ENCODE measurements around the gene LEKR1. TPM values are rescaled to one million over a fixed set of nuclear protein-coding genes. Genes with fewer than 3 reads are reported as not detected.

The LEKR1 gene
- total RNA-seq, 1 experiment from 2014 or later: 0.90 TPM

GRCh38 chr3:156919818-156920217 is 93.7 kb downstream of the LEKR1 start:
- intact Hi-C loops (cut with micrococcal nuclease; ENCODE audit: unreplicated experiment): no loop called here
- POLR2A ChIA-PET (ENCODE audit: low non-redundant PET): no interaction called here

GRCh38 chr3:156920399-156920798 is 94.2 kb downstream of the LEKR1 start:
- BruUV-seq (replicated peaks): no TSS peak
- no peak overlapping the region for H3K27ac ChIP-seq (ENCODE audit: low read depth, low read length, poor library complexity, severe bottlenecking)
- POLR2A ChIA-PET (ENCODE audit: low non-redundant PET): no interaction called here
- H3K9me3 ChIP-seq (ENCODE audit: low read depth, low read length, poor library complexity, severe bottlenecking): no peaks in the 10 kb centered on the region
- H3K4me1 ChIP-seq (ENCODE audit: insufficient read depth, low read length, poor library complexity, severe bottlenecking): no peaks in the 10 kb centered on the region
- H3K36me3 ChIP-seq (ENCODE audit: insufficient read depth, low read length, poor library complexity, severe bottlenecking): no peaks in the 10 kb centered on the region
- no peak overlapping the region for H3K4me3 ChIP-seq (ENCODE audit: low read depth, low read length, poor library complexity, severe bottlenecking)
- no peaks in the 10 kb centered on the region for H3K27me3 ChIP-seq (replicated peaks; ENCODE audit: insufficient read depth, low read depth, low read length, poor library complexity)
- CTCF ChIA-PET: no interaction called here
- DNase-seq (ENCODE audit: low spot score): no peak
- intact Hi-C loops (cut with micrococcal nuclease; ENCODE audit: unreplicated experiment): no loop called here
- no peak for TF ChIP-seq CTCF (conservative IDR thresholded peaks at IDR 0.05; ENCODE audit: low read depth, low read length)
- no peak for TF ChIP-seq EZH2 (IDR thresholded peaks at IDR 0.05; ENCODE audit: borderline replicate concordance, low read depth, low read length, poor library complexity, severe bottlenecking)

More at GRCh38 chr3:156919818-156920217, 93.7 kb downstream of the LEKR1 start:
- no peak overlapping the region for H3K27ac ChIP-seq (ENCODE audit: low read depth, low read length, poor library complexity, severe bottlenecking)
- H3K27me3 ChIP-seq (replicated peaks; ENCODE audit: insufficient read depth, low read depth, low read length, poor library complexity): no peaks in the 10 kb centered on the region
- no peaks in the 10 kb centered on the region for H3K4me1 ChIP-seq (ENCODE audit: insufficient read depth, low read length, poor library complexity, severe bottlenecking)
- CTCF ChIA-PET: no interaction called here
- TF ChIP-seq CTCF (conservative IDR thresholded peaks at IDR 0.05; ENCODE audit: low read depth, low read length): no peak
- TF ChIP-seq EZH2 (IDR thresholded peaks at IDR 0.05; ENCODE audit: borderline replicate concordance, low read depth, low read length, poor library complexity, severe bottlenecking): no peak
- H3K36me3 ChIP-seq (ENCODE audit: insufficient read depth, low read length, poor library complexity, severe bottlenecking): no peaks in the 10 kb centered on the region
- H3K4me3 ChIP-seq (ENCODE audit: low read depth, low read length, poor library complexity, severe bottlenecking): no peak overlapping the region
- BruUV-seq (replicated peaks): no TSS peak
- DNase-seq (ENCODE audit: low spot score): no peak
- no peaks in the 10 kb centered on the region for H3K9me3 ChIP-seq (ENCODE audit: low read depth, low read length, poor library complexity, severe bottlenecking)

- TF ChIP-seq EZH2 (IDR thresholded peaks at IDR 0.05; ENCODE audit: borderline replicate concordance, low read depth, low read length, poor library complexity, severe bottlenecking) (no peak), CTCF (conservative IDR thresholded peaks at IDR 0.05; ENCODE audit: low read depth, low read length) (no peak)
- DNase-seq (ENCODE audit: low spot score): no peak
- Histone ChIP-seq H3K9me3 (ENCODE audit: low read depth, low read length, poor library complexity, severe bottlenecking) (no peaks in the 10 kb centered on the region), H3K27ac (ENCODE audit: low read depth, low read length, poor library complexity, severe bottlenecking) (no peak overlapping the region), H3K4me1 (ENCODE audit: insufficient read depth, low read length, poor library complexity, severe bottlenecking) (no peaks in the 10 kb centered on the region), H3K36me3 (ENCODE audit: insufficient read depth, low read length, poor library complexity, severe bottlenecking) (no peaks in the 10 kb centered on the region), H3K4me3 (ENCODE audit: low read depth, low read length, poor library complexity, severe bottlenecking) (no peak overlapping the region), H3K27me3 (replicated peaks; ENCODE audit: insufficient read depth, low read depth, low read length, poor library complexity) (no peaks in the 10 kb centered on the region)
- ChIA-PET POLR2A (ENCODE audit: low non-redundant PET) (no interaction called here), CTCF (no interaction called here)
- no TSS peak for BruUV-seq (replicated peaks)
- intact Hi-C loops (cut with micrococcal nuclease; ENCODE audit: unreplicated experiment): no loop called here
Observed at GRCh38 chr3:156923349-156923748, 97.2 kb downstream of the LEKR1 start.

All from A673 (cell line).